ENCODE results near the gene IHH.

DNA sequence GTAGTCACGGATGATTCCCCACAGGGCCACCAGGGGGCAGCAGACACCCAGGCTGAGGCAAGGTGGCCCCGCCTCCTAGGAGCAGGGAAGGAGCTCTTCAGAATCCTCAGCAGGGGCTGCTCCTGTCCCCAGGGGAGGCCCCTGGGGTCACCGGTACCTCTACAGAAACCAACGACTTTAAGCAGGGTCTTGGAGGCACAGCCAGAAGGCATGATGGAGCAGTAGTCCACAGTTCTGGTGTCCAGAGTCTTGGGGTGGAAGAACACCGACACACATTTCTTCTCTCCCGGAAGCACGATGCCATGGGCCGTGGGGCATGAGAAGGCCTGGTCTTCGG, 30.9 kb downstream of the IHH start:
- no peak for TF ChIP-seq RXRA (IDR thresholded peaks at IDR 0.05; ENCODE audit: borderline replicate concordance, low read depth)
- TF ChIP-seq, protein P1, sequence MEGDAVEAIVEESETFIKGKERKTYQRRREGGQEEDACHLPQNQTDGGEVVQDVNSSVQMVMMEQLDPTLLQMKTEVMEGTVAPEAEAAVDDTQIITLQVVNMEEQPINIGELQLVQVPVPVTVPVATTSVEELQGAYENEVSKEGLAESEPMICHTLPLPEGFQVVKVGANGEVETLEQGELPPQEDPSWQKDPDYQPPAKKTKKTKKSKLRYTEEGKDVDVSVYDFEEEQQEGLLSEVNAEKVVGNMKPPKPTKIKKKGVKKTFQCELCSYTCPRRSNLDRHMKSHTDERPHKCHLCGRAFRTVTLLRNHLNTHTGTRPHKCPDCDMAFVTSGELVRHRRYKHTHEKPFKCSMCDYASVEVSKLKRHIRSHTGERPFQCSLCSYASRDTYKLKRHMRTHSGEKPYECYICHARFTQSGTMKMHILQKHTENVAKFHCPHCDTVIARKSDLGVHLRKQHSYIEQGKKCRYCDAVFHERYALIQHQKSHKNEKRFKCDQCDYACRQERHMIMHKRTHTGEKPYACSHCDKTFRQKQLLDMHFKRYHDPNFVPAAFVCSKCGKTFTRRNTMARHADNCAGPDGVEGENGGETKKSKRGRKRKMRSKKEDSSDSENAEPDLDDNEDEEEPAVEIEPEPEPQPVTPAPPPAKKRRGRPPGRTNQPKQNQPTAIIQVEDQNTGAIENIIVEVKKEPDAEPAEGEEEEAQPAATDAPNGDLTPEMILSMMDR (IDR thresholded peaks at IDR 0.05) = peak; percentile 84
- TF ChIP-seq FOSL2 (IDR thresholded peaks at IDR 0.05; ENCODE audit: borderline replicate concordance, low read depth) = no peak
- TF ChIP-seq MAX (IDR thresholded peaks at IDR 0.05; ENCODE audit: low read depth) = no peak
- no peak for TF ChIP-seq ELF1 (IDR thresholded peaks at IDR 0.05)
